Measurements from ENCODE around the gene CEACAM7.
A peak's percentile ranks its signal among the peaks of the same experiment; 100 is the strongest.

Gene CEACAM7

GRCh38 chr19:41646589-41647204, 41.4 kb downstream of the CEACAM7 start:
- DNase-seq = peak; percentile 6

GRCh38 chr19:41641879-41642485, 46.1 kb downstream of the CEACAM7 start:
- no peak for DNase-seq

- DNase-seq = peak; percentile 63
These were observed 49.4 kb downstream of the CEACAM7 start for GRCh38 chr19:41638641-41639081.

GRCh38 chr19:41637484-41637883, 50.6 kb downstream of the CEACAM7 start:
- DNase-seq = peak; percentile 72

GRCh38 chr19:41627966-41628675, 59.9 kb downstream of the CEACAM7 start:
- DNase-seq = no peak

GRCh38 chr19:41626877-41627276, 61.2 kb downstream of the CEACAM7 start, which contains the start of gene CEACAM4:
Gene CEACAM4, minus strand, starts transcription at chr19:41627074. Its CDS starts 111 bp downstream, at chr19:41626963.
- peak; percentile 48 for DNase-seq

GRCh38 chr19:41626278-41626677, 61.8 kb downstream of the CEACAM7 start:
- no peak for DNase-seq

- no peak for DNase-seq
These were observed 63.1 kb downstream of the CEACAM7 start for GRCh38 chr19:41624937-41625336.

GRCh38 chr19:41624515-41624914, 63.6 kb downstream of the CEACAM7 start:
- no peak for DNase-seq

GRCh38 chr19:41623360-41623759, 64.7 kb downstream of the CEACAM7 start:
- DNase-seq = no peak

Measured in GF-D8 (cell line).